Endothelial cell of umbilical vein (primary cell): ENCODE measurements around the gene KIF4A. TPM values are rescaled to one million over a fixed set of nuclear protein-coding genes. Genes with fewer than 3 reads are reported as not detected.

ENCODE experiments used
- BruUV-seq: library from RNA; stranded (reverse); fragments of 400-500 nt; replicated peaks from 2 replicates; lab custom pipeline; 2021; lab: Mats Ljungman, UMichigan
- CTCF ChIA-PET: fragments of 300-600, 350-600 bp; sonication (Branson Sonifier 250); formaldehyde crosslinking; loops from one replicate; lab custom pipeline; 2021; ENCODE audit warnings: antibody characterized with exemption, inconsistent platforms; lab: Charles Lee
- POLR2A ChIA-PET: fragments of 300-600, 350-600 bp; sonication (Branson Sonifier 250); formaldehyde crosslinking; loops from one replicate; lab custom pipeline; 2021; ENCODE audit warnings: antibody characterized with exemption, inconsistent platforms; lab: Charles Lee
- DNase-seq: peaks from one replicate; pipeline ENCODE4 v3.0.0-alpha.2; 2011; ENCODE audit warnings: low read depth, low spot score
- FAIRE-seq: peaks from 2 replicates; lab custom pipeline; 2011; peaks lifted over from hg19 to GRCh38; lab: Jason Lieb, UNC
- H2AFZ ChIP-seq: 2 replicates; pipeline ENCODE4 v1.6.0; 2012; ENCODE audit warnings: low read depth, low read length, control low read depth, inconsistent platforms
- H3K27ac ChIP-seq: 2 replicates; pipeline ENCODE4 v1.5.1; 2011; ENCODE audit warnings: low read depth, mild to moderate bottlenecking, control low read depth, low read length, moderate library complexity; ENCODE audit not compliant: insufficient read depth
- H3K27me3 ChIP-seq, 2 experiments: 2 replicates each; pipeline versions ENCODE4 v1.6.0 to v1.6.1; 2011; ENCODE audit warnings: low read length in 2 of 2, mixed read lengths in 1 of 2; ENCODE audit not compliant: control insufficient read depth in 2 of 2, insufficient read depth in 2 of 2
- H3K36me3 ChIP-seq, 2 experiments: 2 replicates in 1 of 2; 3 replicates in 1 of 2; pipeline ENCODE4 v1.5.1; 2011; ENCODE audit warnings: low read length in 2 of 2, mild to moderate bottlenecking in 1 of 2, moderate library complexity in 1 of 2; ENCODE audit not compliant: control insufficient read depth in 2 of 2, insufficient read depth in 2 of 2; ENCODE audit errors: extremely low read depth in 1 of 2
- H3K4me1 ChIP-seq: 3 replicates; pipeline ENCODE4 v1.5.1; 2011; ENCODE audit warnings: mild to moderate bottlenecking, low read length; ENCODE audit not compliant: control insufficient read depth, insufficient read depth; ENCODE audit errors: extremely low read depth
- H3K4me2 ChIP-seq: 2 replicates; pipeline ENCODE4 v1.6.1; 2011; ENCODE audit warnings: low read length, control low read depth, mixed read lengths; ENCODE audit not compliant: insufficient read depth
- H3K4me3 ChIP-seq, 3 experiments: fragments of 200-600 bp in 1 of 3; sonication (generic), shearing (Covaris generic) in 1 of 3; replicated peaks in 1 of 3; 2 replicates each; pipeline ENCODE4 v1.5.1; 2011 to 2016; ENCODE audit warnings: control low read depth in 3 of 3, low read length in 3 of 3, mild to moderate bottlenecking in 2 of 3, inconsistent platforms in 1 of 3, low read depth in 1 of 3, moderate library complexity in 1 of 3; ENCODE audit not compliant: insufficient read depth in 1 of 3
- H3K79me2 ChIP-seq: 2 replicates; pipeline ENCODE4 v1.6.0; 2012; ENCODE audit warnings: low read length, inconsistent platforms; ENCODE audit not compliant: control insufficient read depth, insufficient read depth
- H3K9ac ChIP-seq: replicated peaks from 2 replicates; pipeline ENCODE3; 2011; ENCODE audit warnings: low read length, control low read depth; ENCODE audit not compliant: insufficient read depth; ENCODE audit errors: extremely low read depth
- H3K9me1 ChIP-seq: replicated peaks from 3 replicates; pipeline ENCODE4 v1.6.0; 2011; ENCODE audit warnings: mild to moderate bottlenecking, low read length; ENCODE audit not compliant: control insufficient read depth, insufficient read depth; ENCODE audit errors: extremely low read depth
- H3K9me3 ChIP-seq: replicated peaks from 2 replicates; pipeline ENCODE4 v1.5.1; 2012; ENCODE audit warnings: low read length, inconsistent platforms; ENCODE audit not compliant: control insufficient read depth, insufficient read depth
- H4K20me1 ChIP-seq: replicated peaks from 2 replicates; pipeline ENCODE3; 2011; ENCODE audit warnings: mild to moderate bottlenecking, low read length; ENCODE audit not compliant: control insufficient read depth, insufficient read depth; ENCODE audit errors: extremely low read depth
- EZH2 ChIP-seq: IDR thresholded peaks from 2 replicates; pipeline ENCODE4 v1.6.1; 2012; ENCODE audit warnings: borderline replicate concordance, low read depth, mild to moderate bottlenecking, moderate library complexity, low read length, inconsistent platforms; ENCODE audit not compliant: severe bottlenecking
- FOS ChIP-seq: IDR thresholded peaks from 2 replicates; pipeline ENCODE4 v1.6.1; 2011; ENCODE audit warnings: mild to moderate bottlenecking, low read length, moderate library complexity, borderline replicate concordance; ENCODE audit not compliant: insufficient read depth
- GATA2 ChIP-seq: IDR thresholded peaks from 2 replicates; pipeline ENCODE4 v1.7.0; 2011; ENCODE audit warnings: low read depth, mild to moderate bottlenecking, moderate library complexity, mixed read lengths, low read length; ENCODE audit not compliant: insufficient read length, insufficient read depth
- JUN ChIP-seq: IDR thresholded peaks from 2 replicates; pipeline ENCODE4 v1.6.1; 2011; ENCODE audit warnings: borderline replicate concordance, low read depth; ENCODE audit not compliant: insufficient read length, insufficient read depth
- MYC ChIP-seq: IDR thresholded peaks from one replicate; pipeline ENCODE4 v1.6.1; 2011; ENCODE audit warnings: mild to moderate bottlenecking, low read depth, low read length
- POLR2A ChIP-seq: IDR thresholded peaks from 2 replicates; pipeline ENCODE4 v1.6.1; 2012; ENCODE audit warnings: low read depth, mild to moderate bottlenecking, control low read depth, low read length
- POLR2AphosphoS5 ChIP-seq: IDR thresholded peaks from 2 replicates; pipeline ENCODE4 v1.6.1; 2012; ENCODE audit warnings: low read depth, mild to moderate bottlenecking, control low read depth, low read length, moderate library complexity; ENCODE audit not compliant: insufficient read depth
- dilution Hi-C: fragments of 300-500 bp; cut with MboI; formaldehyde crosslinking; loops from one replicate; pipeline ENCODE4 v1.15.0; 2019; ENCODE audit warnings: low sequenced_read_pairs; ENCODE audit not compliant: extremely low pct_ligation_motif_present
- intact Hi-C: fragments of 100-400 bp; cut with micrococcal nuclease; formaldehyde crosslinking; loops from one replicate; pipeline ENCODE4 v1.10.0; 2022
- polyA plus RNA-seq, 4 experiments: library from polyadenylated mRNA; depleted of rRNA in 3 of 4; stranded (reverse) in 3 of 4; unstranded in 1 of 4; fragments of >200 nt; gene quantifications; 2 replicates each; pipeline versions ENCODE4 v1.2.1 to v1.2.3, GENCODE V29; 2011 to 2012; ENCODE audit warnings: missing spikeins in 1 of 4
- total RNA-seq: library from RNA; stranded (reverse); gene quantifications from 2 replicates; pipeline ENCODE4 v1.2.3, GENCODE V29; 2021
- TF ChIP-seq, protein P1 (sequence below), 2 donors: IDR thresholded peaks; 1 replicate in 1 of 2; 2 replicates in 1 of 2; pipeline ENCODE4 v1.5.1; 2011; ENCODE audit warnings: low read length in 2 of 2, mild to moderate bottlenecking in 2 of 2, moderate library complexity in 2 of 2, control low read depth in 1 of 2, inconsistent platforms in 1 of 2, low read depth in 1 of 2; ENCODE audit not compliant: insufficient read depth in 1 of 2; ENCODE audit errors: extremely low read depth in 1 of 2
- TF ChIP-seq, protein P2 (sequence below): IDR thresholded peaks from 2 replicates; pipeline ENCODE4 v1.6.1; 2011; ENCODE audit not compliant: insufficient read depth, insufficient read length

Gene KIF4A
- total and polyA plus RNA-seq, 2 donors (not counting 3 experiments of a cell fraction or from before 2014, with no cell fraction given) = 9.6 to 41.3 TPM

DNA sequence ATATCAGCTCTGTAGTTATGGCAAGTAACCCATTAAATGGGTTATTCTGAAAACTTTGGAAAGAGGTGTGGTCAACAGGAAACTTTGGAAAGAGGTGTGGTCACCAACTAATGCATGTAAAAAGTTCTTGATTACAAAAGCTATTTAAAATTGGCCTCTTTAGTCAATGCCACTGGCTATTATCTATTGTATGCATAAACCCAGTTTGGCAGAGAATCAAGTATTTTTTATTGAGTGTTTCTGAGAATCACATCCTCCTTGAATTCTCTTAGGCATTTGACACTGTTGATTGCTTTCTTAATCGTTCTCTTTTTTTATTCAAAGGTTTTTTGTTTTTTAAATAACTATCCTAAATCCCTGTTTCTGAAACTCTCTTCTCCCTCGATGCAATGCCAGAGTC is 37.4 kb upstream of the KIF4A start:
- BruUV-seq = no TSS peak
- CTCF ChIA-PET = no interaction called here
- H3K9me3 ChIP-seq = no peaks in the 10 kb centered on the region
- no peak overlapping the region for H3K9ac ChIP-seq
- dilution Hi-C loops = no loop called here
- POLR2A ChIA-PET = no interaction called here
- no peak overlapping the region for H3K27ac ChIP-seq
- TF ChIP-seq POLR2A (no peak), MYC (no peak)
- H3K36me3 ChIP-seq = no peaks in the 10 kb centered on the region
- H3K9me1 ChIP-seq = no peaks in the 10 kb centered on the region
- no peaks in the 10 kb centered on the region for H3K4me1 ChIP-seq
- no peaks in the 10 kb centered on the region for H4K20me1 ChIP-seq
- H3K79me2 ChIP-seq = no peaks in the 10 kb centered on the region
- DNase-seq = no peak
- no peak overlapping the region for H2AFZ ChIP-seq
- H3K27me3 ChIP-seq = no peaks in the 10 kb centered on the region
- H3K4me2 ChIP-seq = no peak overlapping the region
- FAIRE-seq = no peak
- intact Hi-C loops = no loop called here
- H3K4me3 ChIP-seq = no peak overlapping the region

- DNase-seq (no peak), FAIRE-seq (no peak)
- Histone ChIP-seq H3K4me2 (no peak overlapping the region), H3K27ac (no peak overlapping the region), H3K4me1 (no peaks in the 10 kb centered on the region), H3K27me3 (no peaks in the 10 kb centered on the region), H3K4me3 (no peak overlapping the region), H3K36me3 (no peaks in the 10 kb centered on the region), H3K9ac (no peak overlapping the region), H3K9me1 (no peaks in the 10 kb centered on the region), H4K20me1 (no peaks in the 10 kb centered on the region), H3K9me3 (no peaks in the 10 kb centered on the region), H2AFZ (no peak overlapping the region), H3K79me2 (no peaks in the 10 kb centered on the region)
- dilution Hi-C loops (no loop called here), intact Hi-C loops (no loop called here)
- no TSS peak for BruUV-seq
- POLR2A ChIA-PET = no interaction called here
- TF ChIP-seq POLR2AphosphoS5 (no peak), EZH2 (no peak), FOS (no peak), MYC (no peak), JUN (no peak), POLR2A (no peak), GATA2 (no peak)
- TF ChIP-seq, protein P1, sequence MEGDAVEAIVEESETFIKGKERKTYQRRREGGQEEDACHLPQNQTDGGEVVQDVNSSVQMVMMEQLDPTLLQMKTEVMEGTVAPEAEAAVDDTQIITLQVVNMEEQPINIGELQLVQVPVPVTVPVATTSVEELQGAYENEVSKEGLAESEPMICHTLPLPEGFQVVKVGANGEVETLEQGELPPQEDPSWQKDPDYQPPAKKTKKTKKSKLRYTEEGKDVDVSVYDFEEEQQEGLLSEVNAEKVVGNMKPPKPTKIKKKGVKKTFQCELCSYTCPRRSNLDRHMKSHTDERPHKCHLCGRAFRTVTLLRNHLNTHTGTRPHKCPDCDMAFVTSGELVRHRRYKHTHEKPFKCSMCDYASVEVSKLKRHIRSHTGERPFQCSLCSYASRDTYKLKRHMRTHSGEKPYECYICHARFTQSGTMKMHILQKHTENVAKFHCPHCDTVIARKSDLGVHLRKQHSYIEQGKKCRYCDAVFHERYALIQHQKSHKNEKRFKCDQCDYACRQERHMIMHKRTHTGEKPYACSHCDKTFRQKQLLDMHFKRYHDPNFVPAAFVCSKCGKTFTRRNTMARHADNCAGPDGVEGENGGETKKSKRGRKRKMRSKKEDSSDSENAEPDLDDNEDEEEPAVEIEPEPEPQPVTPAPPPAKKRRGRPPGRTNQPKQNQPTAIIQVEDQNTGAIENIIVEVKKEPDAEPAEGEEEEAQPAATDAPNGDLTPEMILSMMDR (IDR thresholded peaks at IDR 0.05; ENCODE audit: extremely low read depth in 1 of 2, insufficient read depth in 1 of 2, low read depth in 1 of 2, low read length in 2 of 2) = no peak
- TF ChIP-seq, protein P2, sequence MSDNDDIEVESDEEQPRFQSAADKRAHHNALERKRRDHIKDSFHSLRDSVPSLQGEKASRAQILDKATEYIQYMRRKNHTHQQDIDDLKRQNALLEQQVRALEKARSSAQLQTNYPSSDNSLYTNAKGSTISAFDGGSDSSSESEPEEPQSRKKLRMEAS = no peak
- CTCF ChIA-PET = no interaction called here
Observed at GRCh38 chrX:70253377-70254062, 36.4 kb upstream of the KIF4A start.
